HG03575 (cell line): ENCODE data around the gene COL19A1.

ENCODE experiments used
- ATAC-seq: cut with Tn5 transposase; IDR thresholded peaks from one replicate; pipeline ENCODE4 v1.9.1; 2021; ENCODE audit not compliant: unreplicated experiment, insufficient number of reproducible peaks, low FRiP score; ENCODE audit errors: extremely low read depth

Gene COL19A1

DNA sequence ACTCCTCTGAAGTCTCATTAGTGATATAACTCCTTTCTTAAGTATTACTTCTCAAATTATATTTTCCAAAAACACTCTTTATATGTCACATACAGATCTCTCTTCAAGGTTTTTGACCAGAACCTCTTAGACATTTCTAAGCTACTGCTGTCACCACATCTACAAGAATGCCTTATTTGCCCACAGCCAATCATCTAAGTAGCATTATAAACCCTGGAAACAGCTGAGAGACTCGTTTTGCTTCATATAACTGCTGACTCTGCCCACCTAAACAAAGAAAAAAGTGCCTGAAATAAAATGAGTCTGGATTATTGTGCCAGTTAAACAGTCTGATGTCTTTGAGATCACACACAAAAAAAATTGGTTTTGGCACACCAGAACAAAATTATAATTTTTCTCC is 270.6 kb downstream of the COL19A1 start:
- no peak for ATAC-seq

DNA sequence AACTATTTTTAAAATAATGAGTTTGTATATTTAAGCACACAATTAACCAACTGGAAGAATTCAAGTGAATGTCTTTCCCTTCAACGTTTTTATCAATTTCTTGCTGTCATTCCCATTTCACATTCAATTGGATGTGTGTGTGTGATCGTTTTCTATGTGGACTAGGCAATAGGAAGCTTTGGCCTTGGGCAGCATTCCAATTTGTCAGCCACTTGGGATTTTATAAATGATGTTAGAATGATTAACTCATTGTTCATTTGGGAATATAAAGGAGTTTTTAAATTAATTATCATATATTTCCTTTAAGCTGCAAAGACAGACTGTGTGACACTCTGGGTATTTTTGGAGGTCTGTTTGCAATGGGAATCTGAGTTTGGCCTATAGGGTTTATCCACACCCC is 274.1 kb downstream of the COL19A1 start:
- ATAC-seq, result no peak

GRCh38 chr6:70142034-70142433 is 275.7 kb downstream of the COL19A1 start:
- ATAC-seq, result no peak

DNA sequence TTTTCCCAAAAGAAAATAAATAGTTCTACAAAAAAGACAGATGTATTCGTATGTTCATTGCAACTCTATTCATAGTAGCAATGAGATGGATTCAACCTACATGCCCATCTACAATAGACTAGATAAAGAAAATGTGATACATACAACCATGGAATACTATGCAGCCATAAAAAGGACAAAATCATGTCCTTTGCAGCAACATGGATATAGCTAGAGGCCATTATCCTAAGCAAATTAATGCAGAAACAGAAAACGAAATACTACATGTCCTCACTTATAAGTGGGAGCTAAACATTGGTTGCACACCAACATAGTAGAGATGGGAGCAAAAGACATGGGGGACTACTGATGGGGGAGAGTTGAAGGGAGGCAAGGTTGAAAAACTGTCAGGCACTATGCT is 278.8 kb downstream of the COL19A1 start:
- no peak for ATAC-seq

DNA sequence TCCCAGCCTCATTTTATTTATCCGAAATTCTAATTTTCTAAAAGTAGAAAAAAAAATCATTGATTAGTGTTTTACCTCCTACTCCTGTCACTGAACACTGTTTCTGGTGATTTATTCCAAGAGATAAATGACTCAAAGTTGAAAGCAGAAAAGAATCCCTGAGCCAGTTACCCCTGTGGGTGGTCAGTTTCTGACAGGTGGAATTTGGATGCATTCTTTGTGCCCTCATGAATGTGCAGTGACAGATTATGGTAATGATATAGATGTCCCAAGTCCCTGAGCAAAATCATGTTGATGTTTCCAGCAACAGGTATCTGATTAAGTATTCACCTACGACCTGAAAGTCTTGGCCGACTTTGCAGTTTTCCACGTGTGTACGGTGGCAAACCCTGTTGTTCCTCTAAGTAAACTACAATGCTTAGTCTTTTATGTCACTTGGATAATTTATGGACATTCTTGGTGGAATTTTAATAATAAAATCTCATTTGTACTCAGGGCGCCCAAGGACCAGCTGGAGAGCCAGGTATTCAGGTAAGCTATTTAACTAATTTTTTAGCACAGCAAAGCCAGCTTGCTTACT is 282.9 kb downstream of the COL19A1 start:
- ATAC-seq, result no peak

- no peak for ATAC-seq
Observed at GRCh38 chr6:70150521-70150920, 284.2 kb downstream of the COL19A1 start.

DNA sequence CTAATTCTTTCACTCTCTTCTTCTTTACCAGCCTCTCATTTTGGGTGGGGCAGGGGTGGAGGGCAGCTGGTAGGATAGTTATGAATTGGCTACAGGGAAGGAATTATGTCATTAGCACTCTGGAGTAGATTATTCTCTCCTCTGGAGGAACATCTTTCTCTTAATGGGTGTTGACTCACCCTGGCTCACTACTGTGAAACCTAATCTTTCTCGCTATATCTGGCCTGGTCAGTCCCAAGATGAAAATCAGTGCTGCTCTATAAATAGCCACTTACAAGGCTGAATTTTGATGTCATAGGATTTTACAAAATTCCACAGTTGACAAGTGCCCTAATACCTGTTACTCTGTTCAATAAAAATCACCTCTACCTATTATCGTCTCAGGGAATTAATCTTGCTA is 285.3 kb downstream of the COL19A1 start:
- no peak for ATAC-seq

GRCh38 chr6:70152786-70153185 is 286.4 kb downstream of the COL19A1 start:
- ATAC-seq, result no peak

DNA sequence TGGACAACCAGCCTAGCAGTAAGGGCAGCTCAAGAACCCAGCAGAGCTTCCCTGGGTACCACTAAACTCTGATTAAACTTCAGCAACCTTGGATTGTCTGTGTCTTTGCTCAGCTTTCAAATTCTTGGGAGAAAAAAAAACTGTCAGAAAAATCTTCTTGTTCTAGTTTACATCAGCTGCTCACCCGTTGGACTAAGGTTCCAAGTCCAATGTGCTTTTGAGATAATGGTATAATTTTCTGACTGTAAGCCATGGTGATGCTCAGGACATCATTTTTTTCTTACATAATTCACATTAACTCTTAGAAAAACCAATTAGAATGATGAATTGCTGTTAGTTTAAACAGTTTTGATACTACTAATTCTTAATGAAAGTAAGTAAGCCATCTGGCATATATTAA is 290.7 kb downstream of the COL19A1 start:
- no peak for ATAC-seq

- ATAC-seq, result no peak
Observed at GRCh38 chr6:70160276-70160675, 293.9 kb downstream of the COL19A1 start.

GRCh38 chr6:70162972-70163371 is 296.6 kb downstream of the COL19A1 start:
- no peak for ATAC-seq

- no peak for ATAC-seq
Observed at GRCh38 chr6:70163795-70164194, 297.4 kb downstream of the COL19A1 start.

DNA sequence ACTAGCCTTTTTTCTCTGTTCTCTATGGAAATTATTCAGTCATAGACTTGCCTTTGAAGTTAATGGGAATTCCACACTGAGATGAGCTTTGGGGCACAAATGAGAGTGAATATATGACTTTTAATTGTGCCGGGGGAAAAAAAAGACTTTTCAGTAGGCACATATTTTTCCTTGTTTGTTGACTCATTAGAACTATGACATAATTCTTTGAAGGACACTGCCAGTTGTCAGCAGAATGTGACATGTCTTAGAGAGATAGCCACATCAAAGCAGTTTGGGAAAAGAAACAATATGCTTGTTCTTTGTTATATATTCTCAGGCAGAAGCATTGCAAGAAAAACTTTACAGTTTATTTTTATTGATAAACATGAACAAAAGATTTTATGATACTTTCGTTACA is 298.2 kb downstream of the COL19A1 start:
- no peak for ATAC-seq

GRCh38 chr6:70166088-70166958 is 300.0 kb downstream of the COL19A1 start:
- no peak for ATAC-seq

DNA sequence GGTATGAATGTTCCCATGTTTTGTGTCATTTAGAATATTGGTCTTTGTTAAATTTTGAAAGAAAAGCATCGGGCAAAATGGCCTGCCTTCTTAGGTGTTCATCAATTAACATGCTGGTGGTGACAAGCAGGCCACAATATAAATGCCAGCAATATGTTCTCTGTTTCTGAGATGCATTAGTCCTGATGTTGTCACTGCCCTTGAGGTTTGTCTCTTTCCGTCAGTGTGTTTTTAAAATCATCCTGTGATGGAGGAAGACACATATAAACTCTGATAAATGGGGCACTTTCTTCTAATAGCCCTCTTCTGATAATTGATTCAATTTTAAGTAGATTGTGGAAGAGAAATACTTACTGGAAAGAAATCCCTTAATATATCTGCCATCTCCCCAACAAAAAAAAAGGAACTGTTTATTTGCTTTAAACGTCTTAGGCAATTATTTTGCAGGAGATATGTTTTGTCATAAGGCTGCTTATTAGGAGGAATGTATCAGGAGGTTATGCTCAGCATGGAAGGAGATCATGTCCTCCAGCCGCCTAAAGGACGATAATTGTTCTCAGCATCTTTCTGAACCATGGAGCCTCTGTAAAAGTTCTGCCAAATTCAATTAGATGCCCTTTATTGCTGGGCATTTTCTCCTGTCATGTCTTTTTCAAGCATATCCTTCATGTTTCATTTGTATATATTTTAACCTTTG is 302.5 kb downstream of the COL19A1 start:
- ATAC-seq, result no peak

GRCh38 chr6:70171236-70171635 is 304.9 kb downstream of the COL19A1 start:
- ATAC-seq, result no peak

GRCh38 chr6:70172252-70172651 is 305.9 kb downstream of the COL19A1 start:
- ATAC-seq, result no peak

GRCh38 chr6:70175770-70176169 is 309.4 kb downstream of the COL19A1 start:
- ATAC-seq, result no peak

DNA sequence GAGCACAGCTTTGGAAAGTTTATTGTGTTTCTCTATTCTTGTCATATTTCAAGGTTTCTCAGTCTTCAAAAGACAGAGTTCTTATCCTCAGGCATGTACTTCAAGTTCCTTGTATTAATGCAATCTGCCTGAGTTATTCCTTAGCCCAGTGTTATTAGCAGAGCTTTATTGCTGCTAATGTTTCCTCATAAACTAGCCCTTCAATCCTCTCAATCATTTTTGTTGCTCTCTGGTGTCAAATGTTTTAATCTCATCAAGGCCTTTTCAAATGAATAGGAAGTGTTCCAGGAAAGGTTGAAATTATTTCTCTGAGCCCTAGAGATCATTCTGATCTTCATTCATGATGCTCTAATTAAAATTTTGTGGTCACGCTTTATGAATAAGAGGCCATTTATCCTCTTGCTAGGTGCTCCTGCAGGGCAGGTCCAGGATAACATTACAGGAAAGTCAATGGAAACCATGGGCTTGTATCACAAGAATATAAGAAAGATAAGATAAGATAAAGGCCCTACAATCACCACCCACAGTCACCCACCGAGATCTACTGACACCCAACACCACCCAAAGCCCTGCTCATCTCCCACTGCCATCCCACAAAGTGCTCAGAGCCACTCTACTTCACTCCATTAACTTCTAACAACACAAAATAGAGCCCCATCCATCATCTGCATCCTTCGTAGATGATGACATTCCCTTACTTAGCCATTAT is 310.6 kb downstream of the COL19A1 start:
- no peak for ATAC-seq
